HG03108 (cell line): Measurements from ENCODE around the gene MGAT5B.
A peak's percentile ranks its signal among the peaks of the same experiment; 100 is the strongest.
"Not testable (repeated sequence)": the region's sequence is repeated elsewhere in the genome, so short reads cannot be mapped to it uniquely, and the experiment has no call there.

ENCODE experiments used
- ATAC-seq: cut with Tn5 transposase; IDR thresholded peaks from one replicate; pipeline ENCODE4 v1.9.1; 2021; ENCODE audit warnings: moderate library complexity; ENCODE audit not compliant: unreplicated experiment

Gene MGAT5B

DNA sequence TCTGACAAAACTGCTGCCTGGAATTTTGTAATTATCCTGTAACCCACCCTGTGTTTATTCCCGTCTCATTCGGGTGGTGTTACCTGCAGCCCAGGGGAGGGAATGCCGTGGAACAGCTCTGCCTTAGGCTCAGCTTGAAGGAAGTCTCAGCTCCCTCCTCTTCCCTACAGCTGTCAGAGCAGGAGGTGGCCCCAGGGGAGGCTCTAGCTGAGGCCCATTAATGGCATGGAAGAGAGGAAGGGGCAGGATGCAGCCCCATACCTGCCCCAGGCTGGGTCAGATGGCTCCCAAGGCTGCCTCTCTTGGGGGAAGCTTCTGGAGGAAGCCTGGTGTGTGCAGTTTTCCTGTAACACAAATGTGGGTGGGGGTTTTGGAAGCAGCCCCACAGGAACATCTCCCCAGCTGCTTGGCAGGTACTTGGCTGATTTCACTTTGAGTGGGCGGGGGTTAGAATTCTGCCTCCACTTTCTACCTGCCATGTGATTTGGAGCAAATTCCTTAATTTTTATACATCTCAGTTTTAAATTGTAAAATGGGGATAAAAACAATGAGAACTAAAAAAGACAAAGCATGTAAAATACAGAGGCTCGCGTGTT lies 103.9 kb downstream of the MGAT5B start:
- no peak for ATAC-seq

GRCh38 chr17:76973040-76973439 lies 104.8 kb downstream of the MGAT5B start:
- ATAC-seq: no peak

DNA sequence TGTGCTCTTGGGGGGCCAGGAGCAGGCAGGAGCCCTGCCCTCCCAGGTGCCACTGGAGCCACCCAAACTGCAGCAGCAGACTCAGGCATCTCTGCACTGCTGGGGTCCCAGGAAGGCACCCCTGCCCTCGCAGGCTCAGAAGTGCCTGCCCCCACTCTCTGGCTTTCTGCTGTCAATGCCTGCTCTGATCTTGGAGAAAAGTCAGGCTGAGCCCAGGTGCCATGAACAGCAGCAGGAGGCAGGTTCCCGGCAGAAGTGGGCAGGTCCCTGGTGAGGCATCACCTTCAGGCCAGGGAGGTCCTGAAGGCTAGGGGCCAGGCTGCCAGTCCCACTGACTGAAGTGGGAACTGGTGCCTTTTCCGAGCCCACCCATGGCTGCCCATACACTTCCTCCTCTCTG lies 106.5 kb downstream of the MGAT5B start:
- no peak for ATAC-seq

GRCh38 chr17:76978050-76978449 lies 109.8 kb downstream of the MGAT5B start:
- ATAC-seq: not testable (repeated sequence)

DNA sequence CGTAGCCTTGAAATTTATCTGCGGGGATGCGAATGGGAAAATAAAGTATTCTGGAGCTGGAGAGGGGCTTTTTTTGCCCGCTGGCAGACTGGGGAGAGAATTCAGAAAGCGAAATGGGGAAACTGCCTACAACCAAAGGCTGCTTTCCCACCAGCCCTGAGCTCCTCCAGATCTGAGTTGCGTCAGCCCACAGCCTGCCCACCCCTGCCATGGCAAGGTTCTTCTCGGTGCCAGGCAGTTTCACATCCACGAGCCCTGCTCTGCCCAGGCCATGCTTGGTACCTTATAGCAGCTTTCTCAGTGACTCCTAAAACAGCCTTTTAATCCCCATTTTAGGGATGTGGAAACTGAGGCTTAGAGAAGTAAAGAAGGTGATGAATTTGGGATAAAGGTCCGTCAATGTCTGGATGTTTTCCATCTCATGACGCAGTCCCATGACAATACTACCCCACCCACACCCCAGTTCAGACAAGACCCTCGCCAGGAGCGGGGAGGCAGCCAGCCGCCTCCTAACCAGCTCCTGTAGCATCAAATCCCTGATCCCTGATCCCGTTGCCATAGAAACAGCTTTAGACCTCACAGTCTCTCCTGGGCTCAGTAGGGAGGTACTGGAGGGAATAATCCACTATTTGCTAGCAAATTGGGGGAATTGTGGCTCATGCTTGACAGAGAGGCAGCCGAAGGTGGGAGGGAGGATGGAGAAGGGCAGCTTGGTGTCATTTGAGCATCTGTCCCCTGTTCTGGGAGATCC lies 113.5 kb downstream of the MGAT5B start:
- ATAC-seq: no peak

DNA sequence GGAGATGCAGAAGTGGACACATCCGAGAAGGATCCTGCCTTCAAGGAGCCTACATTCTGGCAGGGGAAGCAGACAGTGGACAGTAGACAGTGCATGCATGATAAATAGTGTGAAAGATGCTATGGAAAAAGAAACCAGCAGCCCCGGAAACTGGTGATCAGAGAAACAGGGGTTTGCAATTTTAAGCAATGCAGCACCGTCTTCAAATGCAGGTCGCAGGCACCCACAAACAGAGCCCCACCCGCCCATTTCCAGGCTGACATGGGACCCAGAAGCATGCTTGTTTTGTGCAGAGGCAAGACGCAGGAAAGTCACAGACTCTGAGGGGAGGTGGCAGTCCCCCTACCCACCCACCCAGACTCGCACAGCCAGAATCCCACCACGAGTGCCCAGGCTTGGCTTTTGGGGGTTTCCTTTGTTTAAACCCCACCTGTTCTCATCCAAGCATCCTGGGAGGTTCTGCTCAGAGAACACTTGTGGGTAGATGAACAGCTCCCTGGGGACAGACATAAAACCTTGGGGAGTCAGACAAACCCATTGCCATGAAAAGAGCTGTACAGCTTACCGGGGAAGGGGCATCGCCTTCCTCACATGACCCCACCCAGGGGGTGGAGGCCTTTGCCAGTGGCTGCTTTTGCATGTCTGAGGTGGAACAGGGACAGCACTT lies 114.3 kb downstream of the MGAT5B start:
- ATAC-seq: no peak

DNA sequence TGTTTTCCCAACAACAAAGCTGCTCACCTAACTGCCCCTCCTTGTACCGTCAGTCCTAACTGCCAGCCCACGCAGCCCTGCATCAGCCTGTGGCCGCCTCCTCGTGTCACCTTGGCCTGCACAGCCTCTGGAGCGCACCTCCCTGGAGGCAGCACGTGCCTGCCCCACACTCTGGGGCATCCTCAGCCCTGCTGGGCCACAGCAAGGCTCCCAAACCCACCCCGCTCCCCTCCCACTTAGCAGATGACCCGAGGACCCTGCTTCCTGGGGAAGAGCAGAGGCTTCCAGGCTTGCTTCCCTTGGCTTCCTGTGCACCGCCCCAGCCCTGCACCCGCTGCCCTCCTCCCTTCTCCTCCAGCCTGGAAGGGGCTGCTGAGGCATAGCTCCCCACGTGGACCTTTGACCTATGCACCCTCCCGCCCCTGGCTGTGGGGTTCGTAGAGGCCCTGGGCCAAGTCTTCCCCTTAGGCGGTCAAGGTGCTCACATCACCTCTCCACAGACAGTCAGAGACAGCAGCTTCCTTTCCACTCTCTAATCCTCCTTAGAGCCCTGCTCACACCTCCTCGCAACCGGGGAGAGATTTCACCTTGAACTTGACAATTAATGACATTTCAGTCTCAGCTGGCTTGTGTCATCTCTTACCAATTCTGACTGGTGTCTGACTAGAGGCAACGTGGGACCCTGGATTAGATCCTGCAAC lies 115.0 kb downstream of the MGAT5B start:
- ATAC-seq: no peak

DNA sequence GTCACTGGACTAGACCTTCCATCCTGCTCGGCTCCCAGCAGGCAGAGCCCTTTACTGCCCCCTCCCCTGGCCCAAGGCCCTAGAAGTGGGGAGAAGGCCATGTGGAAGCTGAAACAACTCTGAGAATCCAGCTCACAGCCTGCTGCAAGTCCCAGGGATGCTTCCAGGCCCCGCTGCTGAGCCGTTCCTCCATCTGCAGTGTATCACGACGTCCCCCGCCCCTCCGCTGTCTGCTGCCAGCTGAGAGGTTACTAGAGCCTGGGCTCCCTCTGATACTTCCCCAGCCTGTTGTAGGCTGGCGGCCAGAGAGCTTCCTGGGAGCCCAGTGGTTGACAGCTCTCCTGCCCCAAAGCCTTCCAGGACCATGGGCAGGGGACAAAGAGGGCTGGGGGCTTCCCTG lies 118.2 kb downstream of the MGAT5B start:
- ATAC-seq: no peak

DNA sequence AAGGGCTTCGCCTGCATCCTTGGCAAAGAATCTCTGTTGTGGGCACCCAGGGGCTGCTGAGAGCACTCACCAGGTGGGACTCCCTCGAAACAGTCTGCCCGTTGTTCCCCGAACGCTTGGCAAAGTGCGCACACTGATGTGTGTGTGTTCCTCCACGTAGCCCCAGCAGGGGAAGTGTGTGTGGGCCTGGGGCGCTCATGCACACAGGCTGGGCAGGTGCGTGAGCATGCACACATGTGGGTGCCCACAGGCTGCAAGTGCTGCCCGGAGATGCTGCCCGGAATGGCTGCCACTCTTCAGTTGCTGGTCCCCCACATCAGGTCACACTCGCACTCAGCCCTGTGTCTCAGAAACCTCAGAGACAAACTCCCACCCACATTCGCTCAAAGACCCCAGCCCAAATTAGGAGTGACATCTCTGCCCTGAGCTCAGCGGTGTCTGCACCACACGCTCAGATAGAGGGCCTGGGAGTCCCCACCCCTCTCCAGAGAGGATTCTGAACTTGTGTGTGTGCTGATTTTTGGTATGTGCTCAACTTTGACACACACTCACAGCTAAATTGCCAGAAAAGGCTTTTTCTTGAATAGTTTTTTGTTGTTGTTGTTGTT lies 119.4 kb downstream of the MGAT5B start:
- no peak for ATAC-seq

DNA sequence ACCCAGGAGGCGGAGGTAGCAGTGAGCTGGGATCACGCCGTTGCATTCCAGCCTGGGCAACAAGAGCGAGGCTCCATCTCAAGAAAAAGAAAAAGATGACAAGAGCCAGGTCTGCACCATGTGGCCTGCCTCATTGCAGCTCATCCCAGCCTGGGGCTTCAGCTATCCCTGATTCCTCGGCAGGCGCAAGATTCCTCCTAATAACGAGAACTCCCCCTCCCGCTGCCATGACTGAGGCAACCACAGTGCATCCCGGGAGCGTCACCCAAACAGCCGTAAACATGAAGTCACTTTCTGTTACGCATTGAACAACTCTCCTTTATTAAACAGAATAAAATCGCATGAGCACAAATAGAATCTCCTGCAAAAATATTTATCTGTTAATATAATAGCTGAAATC lies 120.6 kb downstream of the MGAT5B start:
- no peak for ATAC-seq

DNA sequence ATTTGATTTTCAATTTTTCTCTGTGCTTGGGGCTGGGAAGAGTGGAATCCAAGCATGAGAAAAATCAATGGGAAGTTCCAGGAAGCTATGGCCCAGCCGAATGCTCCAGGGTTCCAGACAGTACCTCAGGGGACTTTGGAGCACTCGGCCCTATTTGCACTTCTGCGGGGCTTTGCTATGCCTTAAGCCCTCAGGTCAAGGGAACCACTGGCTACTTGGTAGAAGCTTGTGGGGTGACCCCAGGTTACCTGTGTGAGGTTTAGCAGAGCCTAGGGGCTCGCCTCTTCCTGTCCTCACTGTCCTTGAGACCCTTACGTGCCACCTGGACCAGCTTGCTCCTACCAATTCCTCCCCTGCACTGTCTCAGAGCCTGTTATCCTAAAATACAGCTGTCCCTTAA lies 121.3 kb downstream of the MGAT5B start:
- ATAC-seq: no peak

DNA sequence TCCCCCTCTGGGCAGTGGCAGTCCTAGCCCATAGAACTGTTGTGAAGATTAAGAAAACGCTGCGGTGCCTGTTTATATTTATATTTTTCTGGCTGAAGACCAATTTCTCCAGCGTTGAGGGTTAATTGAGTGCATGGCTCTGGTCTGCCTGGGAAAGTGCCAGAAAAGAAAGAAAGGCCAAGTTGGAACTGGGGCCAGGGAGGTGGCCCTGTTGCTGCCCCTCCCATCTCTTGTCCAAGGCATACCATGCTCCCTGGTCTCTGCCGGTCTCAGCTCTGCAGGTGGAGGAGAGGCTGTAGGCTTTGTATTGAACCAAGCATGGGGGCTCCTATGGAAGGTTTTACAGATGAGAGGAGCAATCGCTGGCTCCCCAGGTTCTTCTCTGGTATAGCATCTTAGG lies 124.7 kb downstream of the MGAT5B start:
- ATAC-seq: no peak

GRCh38 chr17:76993651-76994050 lies 125.4 kb downstream of the MGAT5B start:
- no peak for ATAC-seq

- ATAC-seq: no peak
These were observed 126.0 kb downstream of the MGAT5B start for GRCh38 chr17:76994237-76994637.

GRCh38 chr17:76995387-76996105 lies 127.3 kb downstream of the MGAT5B start:
- no peak for ATAC-seq

DNA sequence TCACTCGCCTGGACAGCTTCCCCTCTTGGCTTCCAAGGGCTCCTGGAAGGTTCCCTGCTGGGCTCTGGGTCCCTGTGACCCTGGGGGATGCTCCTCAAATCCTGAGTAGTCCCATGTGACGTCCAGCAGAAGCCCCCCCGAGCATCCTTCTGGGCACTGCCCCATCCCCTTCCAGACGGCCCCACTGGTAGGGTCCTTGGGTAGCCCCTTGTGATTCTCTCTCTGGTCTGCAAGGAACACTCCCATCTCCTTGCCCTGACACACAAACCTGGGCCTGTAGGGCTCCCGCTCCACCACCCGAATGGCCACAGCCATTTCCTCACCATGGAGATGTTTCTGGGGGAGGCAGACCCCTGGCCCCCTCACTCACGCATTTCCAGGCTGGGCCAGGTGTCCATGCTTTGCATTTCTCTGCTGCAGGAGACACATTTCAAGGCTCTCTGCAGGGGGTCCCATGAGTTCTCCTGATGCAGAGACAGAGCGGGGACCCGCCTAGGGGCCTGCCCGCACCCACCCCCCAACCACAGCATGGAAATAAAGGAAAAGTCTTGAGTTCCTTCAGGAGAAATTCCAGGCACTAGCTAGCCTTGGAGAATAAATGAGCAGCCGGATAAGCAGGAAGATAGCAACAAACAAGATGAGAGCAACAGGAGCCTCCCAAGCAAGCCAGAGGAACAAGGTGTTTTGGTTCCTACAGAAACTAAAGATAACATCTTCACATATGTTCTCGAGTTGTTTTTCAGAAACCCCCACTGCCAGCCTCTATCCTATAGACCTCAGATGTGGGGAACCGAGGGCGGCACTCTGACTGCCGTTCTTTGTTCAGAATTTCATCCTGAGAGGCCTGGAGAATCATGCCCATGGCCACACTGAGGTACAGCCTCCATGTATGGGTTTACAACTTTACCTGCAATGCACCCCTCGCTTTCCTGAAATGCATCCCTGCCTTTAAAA lies 128.8 kb downstream of the MGAT5B start:
- no peak for ATAC-seq

DNA sequence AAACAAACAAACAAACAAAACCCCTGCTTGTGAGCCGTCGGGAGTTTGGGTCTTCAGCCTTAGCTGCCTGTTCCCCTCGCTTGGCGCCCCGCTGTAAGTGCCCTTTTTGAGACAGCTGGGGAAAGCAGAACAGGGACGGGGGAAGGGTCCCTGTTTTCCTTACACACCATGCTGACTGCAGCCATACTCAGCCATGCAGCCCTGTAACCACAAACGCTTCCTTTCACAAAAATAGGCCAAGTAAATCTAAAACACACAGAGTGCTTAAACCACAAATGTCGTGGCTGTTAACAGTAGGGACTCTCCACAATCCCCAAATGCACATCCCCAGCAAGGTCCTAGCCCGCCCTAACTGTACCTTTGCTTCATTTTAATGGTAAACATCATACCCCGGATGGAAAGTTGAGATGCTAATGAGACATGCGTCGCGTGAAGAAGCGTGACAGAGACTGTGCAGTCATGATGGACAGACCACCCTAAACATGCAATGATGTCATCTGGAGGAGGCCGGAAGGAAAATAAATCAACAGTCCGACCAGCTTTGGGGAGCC lies 129.9 kb downstream of the MGAT5B start:
- peak; percentile 68 for ATAC-seq

DNA sequence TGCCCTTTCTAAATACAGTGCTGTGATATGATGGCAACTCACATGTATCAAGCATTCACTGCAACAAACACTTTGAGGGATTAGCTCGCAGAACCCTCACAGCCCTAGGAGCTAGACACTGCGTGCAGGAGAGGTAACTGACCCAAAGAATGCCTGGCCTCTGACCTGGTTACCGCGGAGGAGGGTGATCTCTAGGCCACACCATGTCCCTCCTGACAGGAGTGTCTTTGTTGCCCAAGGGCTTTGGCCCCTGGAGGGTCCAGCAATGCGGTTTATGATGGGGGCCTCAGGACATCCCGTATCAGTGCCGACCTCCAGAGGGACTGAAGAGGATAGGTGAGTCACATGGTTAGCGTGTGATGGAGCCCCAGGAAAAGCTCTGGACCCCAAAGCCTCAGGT lies 130.6 kb downstream of the MGAT5B start:
- ATAC-seq: no peak
